Central memory CD4-positive, alpha-beta T cell (primary cell): ENCODE data around the gene UXS1.

ENCODE experiments used
- DNase-seq: peaks from one replicate; pipeline ENCODE4 v3.0.0; 2022

The UXS1 gene

GRCh38 chr2:106187273-106187891 is 6.7 kb downstream of the UXS1 start:
- no peak for DNase-seq

- no peak for DNase-seq
Measured at GRCh38 chr2:106185475-106186184, 8.5 kb downstream of the UXS1 start.

- DNase-seq: no peak
Measured at GRCh38 chr2:106184857-106185256, 9.2 kb downstream of the UXS1 start.

- DNase-seq: no peak
Measured at GRCh38 chr2:106184394-106184793, 9.7 kb downstream of the UXS1 start.

GRCh38 chr2:106183101-106183696 is 10.9 kb downstream of the UXS1 start:
- no peak for DNase-seq

GRCh38 chr2:106181064-106181463 is 13.0 kb downstream of the UXS1 start:
- DNase-seq: no peak

- no peak for DNase-seq
Measured at GRCh38 chr2:106180602-106181001, 13.5 kb downstream of the UXS1 start.

GRCh38 chr2:106178716-106179115 is 15.4 kb downstream of the UXS1 start:
- DNase-seq: no peak

GRCh38 chr2:106177581-106177980 is 16.5 kb downstream of the UXS1 start:
- DNase-seq: no peak

GRCh38 chr2:106176446-106177099 is 17.5 kb downstream of the UXS1 start:
- no peak for DNase-seq

GRCh38 chr2:106175086-106175850 is 18.8 kb downstream of the UXS1 start:
- DNase-seq: no peak

GRCh38 chr2:106174056-106174455 is 20.0 kb downstream of the UXS1 start:
- DNase-seq: no peak

- DNase-seq: no peak
Measured at GRCh38 chr2:106172649-106173048, 21.5 kb downstream of the UXS1 start.

- DNase-seq: no peak
Measured at GRCh38 chr2:106168657-106169056, 25.4 kb downstream of the UXS1 start.

GRCh38 chr2:106167067-106167466 is 27.0 kb downstream of the UXS1 start:
- DNase-seq: no peak

- no peak for DNase-seq
Measured at GRCh38 chr2:106165561-106165960, 28.5 kb downstream of the UXS1 start.

GRCh38 chr2:106165029-106165428 is 29.1 kb downstream of the UXS1 start:
- DNase-seq: no peak

- DNase-seq: no peak
Measured at GRCh38 chr2:106163948-106164545, 30.1 kb downstream of the UXS1 start.

GRCh38 chr2:106161938-106162820 is 31.9 kb downstream of the UXS1 start:
- DNase-seq: no peak

- no peak for DNase-seq
Measured at GRCh38 chr2:106161341-106161740, 32.8 kb downstream of the UXS1 start.

GRCh38 chr2:106160786-106161261 is 33.3 kb downstream of the UXS1 start:
- DNase-seq: no peak
